Measurements from ENCODE around the gene COX7C.

GRCh38 chr5:86665984-86666760 is 48.4 kb downstream of the COX7C start:
- TF ChIP-seq, protein P1, sequence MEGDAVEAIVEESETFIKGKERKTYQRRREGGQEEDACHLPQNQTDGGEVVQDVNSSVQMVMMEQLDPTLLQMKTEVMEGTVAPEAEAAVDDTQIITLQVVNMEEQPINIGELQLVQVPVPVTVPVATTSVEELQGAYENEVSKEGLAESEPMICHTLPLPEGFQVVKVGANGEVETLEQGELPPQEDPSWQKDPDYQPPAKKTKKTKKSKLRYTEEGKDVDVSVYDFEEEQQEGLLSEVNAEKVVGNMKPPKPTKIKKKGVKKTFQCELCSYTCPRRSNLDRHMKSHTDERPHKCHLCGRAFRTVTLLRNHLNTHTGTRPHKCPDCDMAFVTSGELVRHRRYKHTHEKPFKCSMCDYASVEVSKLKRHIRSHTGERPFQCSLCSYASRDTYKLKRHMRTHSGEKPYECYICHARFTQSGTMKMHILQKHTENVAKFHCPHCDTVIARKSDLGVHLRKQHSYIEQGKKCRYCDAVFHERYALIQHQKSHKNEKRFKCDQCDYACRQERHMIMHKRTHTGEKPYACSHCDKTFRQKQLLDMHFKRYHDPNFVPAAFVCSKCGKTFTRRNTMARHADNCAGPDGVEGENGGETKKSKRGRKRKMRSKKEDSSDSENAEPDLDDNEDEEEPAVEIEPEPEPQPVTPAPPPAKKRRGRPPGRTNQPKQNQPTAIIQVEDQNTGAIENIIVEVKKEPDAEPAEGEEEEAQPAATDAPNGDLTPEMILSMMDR (IDR thresholded peaks at IDR 0.05; ENCODE audit: insufficient read depth, low read length), result no peak
- TF ChIP-seq GABPA (IDR thresholded peaks at IDR 0.05; ENCODE audit: low read depth) (no peak), POLR2AphosphoS5 (IDR thresholded peaks at IDR 0.05; ENCODE audit: low read depth) (no peak)

Data from HL-60 (cell line).